H1 (cell line): ENCODE results near the gene TK2. TPM values are rescaled to one million over a fixed set of nuclear protein-coding genes. Genes with fewer than 3 reads are reported as not detected.

ENCODE experiments used
- CHD7 ChIP-seq: fragments of 300-600 bp; sonication (generic); IDR thresholded peaks from 2 replicates; pipeline ENCODE4 v1.7.1; 2012; ENCODE audit warnings: low read length, moderate library complexity, mild to moderate bottlenecking, inconsistent platforms; ENCODE audit not compliant: insufficient replicate concordance
- polyA plus RNA-seq, 7 experiments: library from polyadenylated mRNA; depleted of rRNA in 3 of 7; stranded (reverse) in 5 of 7; unstranded in 2 of 7; fragments of >200 nt in 5 of 7; fragments of 200-250 nt in 2 of 7; gene quantifications; 1 replicate in 5 of 7; 2 replicates in 1 of 7; 4 replicates in 1 of 7; pipeline versions ENCODE4 v1.2.1 to v1.2.3, GENCODE V29; 2011 to 2013; ENCODE audit warnings: missing spikeins in 2 of 7, mixed read lengths in 2 of 7
- total RNA-seq: library from RNA; stranded (reverse); fragmentation: NEBNext Ultra II Directional; extraction: Animal tissue kit (Norgen Biotek cat#: 25700); gene quantifications from 2 replicates; pipeline ENCODE4 v1.2.1, GENCODE V29; 2021

The TK2 gene
- total and polyA plus RNA-seq, 2 of the 8 experiments (the other 6 are each of a cell fraction or from before 2014, with no cell fraction given) = 2.7 to 3.6 TPM

- TF ChIP-seq CHD7 = no peak
- TF ChIP-seq, all 59 proteins: peak for 0
Measured at GRCh38 chr16:66475232-66475631, 74.7 kb downstream of the TK2 start (continued).
